GM13976 (cell line): ENCODE data around the gene FGFRL1.
A peak's percentile ranks its signal among the peaks of the same experiment; 100 is the strongest.

Experiments used
- DNase-seq: peaks from one replicate; pipeline ENCODE4 v3.0.0; 2012; ENCODE audit warnings: low spot score
- CTCF ChIP-seq: IDR thresholded peaks from 2 replicates; pipeline ENCODE4 v1.5.1; 2012; ENCODE audit warnings: borderline replicate concordance, mild to moderate bottlenecking; ENCODE audit not compliant: insufficient read depth; ENCODE audit errors: extremely low read depth, missing control alignments, control extremely low read depth
- in situ Hi-C: fragments of 300-500 bp; cut with MboI; formaldehyde crosslinking; loops from one replicate; pipeline ENCODE4 v1.12.0; 2022; ENCODE audit warnings: low sequenced_read_pairs, mixed read lengths, inconsistent platforms; ENCODE audit not compliant: unreplicated experiment

The FGFRL1 gene

GRCh38 chr4:978957-979701, 32.3 kb upstream of the FGFRL1 start:
- in situ Hi-C loops: no loop called here
- DNase-seq: no peak
- TF ChIP-seq CTCF: no peak

- no peak for DNase-seq
- TF ChIP-seq CTCF: no peak
These were observed 29.1 kb upstream of the FGFRL1 start for GRCh38 chr4:982291-982690.

DNA sequence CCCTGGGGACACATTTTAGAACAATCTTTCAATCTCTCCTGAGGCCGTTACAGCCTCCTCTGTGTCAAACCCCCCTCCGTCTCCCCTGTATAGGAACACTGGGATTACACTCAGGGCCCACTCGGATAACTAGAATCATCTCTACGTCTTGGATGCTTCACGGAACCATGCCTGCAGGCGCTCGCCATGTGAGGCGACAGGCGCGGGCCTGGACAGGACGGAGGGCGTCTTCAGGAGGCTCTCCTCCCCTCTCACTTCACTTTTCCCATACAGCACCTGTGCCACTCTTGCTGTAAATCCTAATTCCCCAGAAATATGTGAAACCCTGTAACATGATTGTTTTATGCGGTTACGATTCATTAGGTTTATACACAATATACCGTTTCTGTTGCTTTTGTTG, 28.6 kb upstream of the FGFRL1 start:
- no peak for TF ChIP-seq CTCF
- in situ Hi-C loops: no loop called here
- no peak for DNase-seq

More at GRCh38 chr4:982291-982690, 29.1 kb upstream of the FGFRL1 start:
- in situ Hi-C loops: no loop called here

DNA sequence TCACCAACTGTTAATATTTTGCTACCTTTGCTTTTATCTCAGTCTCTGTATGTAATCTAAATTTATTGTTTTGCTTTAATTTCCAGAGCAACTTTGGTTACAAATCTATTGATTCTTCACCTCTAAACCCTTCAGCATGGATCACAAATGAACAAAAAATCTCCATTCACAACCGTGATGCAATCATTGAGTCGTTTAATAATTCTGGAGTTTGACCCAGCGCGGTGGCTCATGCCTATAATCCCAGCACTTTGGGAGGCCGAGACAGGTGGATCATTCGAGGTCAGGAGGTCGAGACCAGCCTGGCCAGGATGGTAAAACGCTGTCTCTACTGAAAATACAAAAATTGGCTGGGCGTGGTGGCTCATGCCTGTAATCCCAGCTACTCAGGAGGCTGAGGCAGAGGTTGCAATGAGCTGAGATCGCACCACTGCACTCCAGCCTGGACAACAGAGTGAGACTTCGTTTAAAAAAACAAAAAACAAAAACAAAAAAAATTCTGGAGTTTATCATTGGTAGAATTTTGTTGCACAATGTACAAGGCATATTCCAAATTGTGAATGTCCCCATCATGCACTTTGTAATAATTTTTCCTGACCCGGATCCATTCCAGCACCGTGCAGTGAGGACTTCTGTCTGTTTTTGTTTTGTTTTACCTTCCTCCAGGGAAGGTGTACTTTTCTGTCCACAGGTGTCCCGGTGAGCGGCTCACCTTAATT, 26.9 kb upstream of the FGFRL1 start:
- TF ChIP-seq CTCF: no peak
- no peak for DNase-seq
- in situ Hi-C loops: no loop called here

- peak; percentile 79 for DNase-seq
- in situ Hi-C loops: no loop called here
- TF ChIP-seq CTCF: no peak
These were observed 26.1 kb upstream of the FGFRL1 start for GRCh38 chr4:985123-985830.

- in situ Hi-C loops: no loop called here
- no peak for TF ChIP-seq CTCF
- no peak for DNase-seq
These were observed 25.0 kb upstream of the FGFRL1 start for GRCh38 chr4:986428-986878.
